Activated CD4-positive, alpha-beta memory T cell treated with anti-CD3 and anti-CD28 coated beads for 36 hours (primary cell): ENCODE measurements around the gene OR51V1. TPM values are rescaled to one million over a fixed set of nuclear protein-coding genes. Genes with fewer than 3 reads are reported as not detected.

Experiments used
- CTCF ChIA-PET: fragments of 350-600 bp; sonication (Branson Sonifier 250); formaldehyde crosslinking; loops from one replicate; lab custom pipeline; 2021; ENCODE audit warnings: antibody characterized with exemption, inconsistent platforms; lab: Charles Lee
- POLR2A ChIA-PET: fragments of 350-600 bp; sonication (Branson Sonifier 250); formaldehyde crosslinking; loops from one replicate; lab custom pipeline; 2021; ENCODE audit warnings: antibody characterized with exemption; lab: Charles Lee
- DNase-seq: peaks from one replicate; pipeline ENCODE4 v3.0.0-alpha.2; 2020
- H3K27ac Mint-ChIP-seq: one replicate; pipeline ENCODE4 v1.8.0; 2021; ENCODE audit warnings: mixed read lengths
- H3K27me3 Mint-ChIP-seq: one replicate; pipeline ENCODE4 v1.8.0; 2021; ENCODE audit warnings: mixed read lengths
- H3K36me3 Mint-ChIP-seq: one replicate; pipeline ENCODE4 v1.8.0; 2021; ENCODE audit warnings: mixed read lengths
- H3K4me1 Mint-ChIP-seq: one replicate; pipeline ENCODE4 v1.8.0; 2021; ENCODE audit warnings: low read depth, mixed read lengths
- H3K4me3 Mint-ChIP-seq: one replicate; pipeline ENCODE4 v1.8.0; 2021; ENCODE audit warnings: mild to moderate bottlenecking, mixed read lengths
- H3K9me3 Mint-ChIP-seq: one replicate; pipeline ENCODE4 v1.8.0; 2021; ENCODE audit warnings: mixed read lengths
- intact Hi-C: fragments of 100-400 bp; cut with micrococcal nuclease; formaldehyde crosslinking; loops from one replicate; pipeline ENCODE4 v1.15.1; 2023
- total RNA-seq, 2 experiments: library from RNA; stranded (reverse); gene quantifications; one replicate each; pipeline ENCODE4 v1.2.3, GENCODE V29; 2021

The OR51V1 gene
- total RNA-seq, 2 experiments from 2014 or later = not detected

GRCh38 chr11:5153574-5154431 is 46.7 kb downstream of the OR51V1 start:
- no peaks in the 10 kb centered on the region for H3K27me3 Mint-ChIP-seq
- H3K4me3 Mint-ChIP-seq = no peak overlapping the region
- H3K9me3 Mint-ChIP-seq = peaks cover 4% of the 10 kb centered on the region
- no peak for DNase-seq
- H3K4me1 Mint-ChIP-seq = no peaks in the 10 kb centered on the region
- no peak overlapping the region for H3K27ac Mint-ChIP-seq
- intact Hi-C loops = no loop called here
- no peaks in the 10 kb centered on the region for H3K36me3 Mint-ChIP-seq
- ChIA-PET POLR2A (no interaction called here), CTCF (interaction anchor here (0.9 to 1.1 kb wide), 2 partner anchors 29 to 446 kb away, joined by 3 read pairs; no protein-coding TSS in a partner anchor)

- Mint-ChIP-seq H3K9me3 (no peaks in the 10 kb centered on the region), H3K27ac (no peak overlapping the region), H3K4me3 (no peak overlapping the region), H3K4me1 (no peaks in the 10 kb centered on the region), H3K36me3 (no peaks in the 10 kb centered on the region), H3K27me3 (no peaks in the 10 kb centered on the region)
- POLR2A ChIA-PET = no interaction called here
- intact Hi-C loops = no loop called here
- CTCF ChIA-PET = no interaction called here
- no peak for DNase-seq
These were observed 48.7 kb downstream of the OR51V1 start for GRCh38 chr11:5151713-5152153.

Other genes starting within 250 kb of the OR51V1 start
- gene OR51A2, start 245.0 kb downstream of the OR51V1 start, total RNA-seq = not detected
- gene OR51L1, start 205.8 kb downstream of the OR51V1 start, total RNA-seq = not detected
- not detected for gene OR52J3, start 154.2 kb downstream of the OR51V1 start, total RNA-seq
- not detected for gene OR52E2, start 141.1 kb downstream of the OR51V1 start, total RNA-seq
- gene OR52E1, start 131.1 kb downstream of the OR51V1 start, total RNA-seq = not detected
- not detected for gene OR52A5, start 62.3 kb downstream of the OR51V1 start, total RNA-seq
- not detected for gene OR52A1, start 45.9 kb downstream of the OR51V1 start, total RNA-seq
- not detected for gene HBB, start 26.4 kb upstream of the OR51V1 start, total RNA-seq
- not detected for gene HBD, start 33.8 kb upstream of the OR51V1 start, total RNA-seq
- gene HBG1, start 49.2 kb upstream of the OR51V1 start, total RNA-seq = not detected
- not detected for gene HBG2, start 54.1 kb upstream of the OR51V1 start, total RNA-seq
- not detected for gene HBE1, start 69.3 kb upstream of the OR51V1 start, total RNA-seq
- not detected for gene OR51B4, start 101.3 kb upstream of the OR51V1 start, total RNA-seq
- gene OR51B2, start 123.6 kb upstream of the OR51V1 start, total RNA-seq = not detected
- not detected for gene OR51B5, start 142.8 kb upstream of the OR51V1 start, total RNA-seq
- gene OR51B6, start 150.8 kb upstream of the OR51V1 start, total RNA-seq = not detected
- not detected for gene OR51M1, start 183.1 kb upstream of the OR51V1 start, total RNA-seq
- gene OR51Q1, start 221.4 kb upstream of the OR51V1 start, total RNA-seq = not detected
- gene OR51I1, start 240.8 kb upstream of the OR51V1 start, total RNA-seq = not detected
- gene OR51I2, start 248.6 kb upstream of the OR51V1 start, total RNA-seq = not detected